NCI-H82 (cell line): Measurements from ENCODE around the gene C1orf159.
"Not testable (repeated sequence)": the region's sequence is repeated elsewhere in the genome, so short reads cannot be mapped to it uniquely, and the experiment has no call there.

Source experiments
- DNase-seq: peaks from one replicate; lab custom pipeline; 2025; lab: John Stamatoyannopoulos, UW

C1orf159 gene

DNA sequence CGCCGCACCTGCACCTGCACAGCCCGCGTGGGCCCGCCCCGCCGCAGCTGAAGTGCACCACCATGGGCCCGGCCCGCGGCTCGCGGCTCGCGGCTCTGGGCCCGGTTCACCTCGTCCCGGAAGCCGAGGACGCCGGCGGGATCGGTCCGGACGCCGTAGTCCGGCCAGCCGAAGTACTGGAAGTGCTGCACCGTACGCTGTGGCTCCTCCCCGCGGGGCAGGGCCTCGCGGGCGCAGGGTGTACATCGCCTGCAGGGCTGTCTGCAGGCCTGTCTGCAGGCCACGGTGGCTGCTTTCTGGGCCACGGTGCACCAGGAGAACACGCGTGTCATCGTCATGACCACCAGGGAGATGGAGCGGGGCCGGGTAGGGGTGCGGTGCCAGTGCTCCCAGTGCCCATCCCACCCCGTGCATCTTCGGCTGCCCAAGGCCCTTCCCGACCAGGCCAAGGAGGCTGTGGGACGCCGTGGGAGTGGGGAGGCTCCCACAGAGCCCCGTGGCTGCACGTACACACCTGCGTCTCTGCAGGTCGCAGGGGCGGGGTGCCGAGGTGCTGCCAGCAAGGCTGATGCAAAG, 48.5 kb downstream of the C1orf159 start:
- DNase-seq, result no peak

DNA sequence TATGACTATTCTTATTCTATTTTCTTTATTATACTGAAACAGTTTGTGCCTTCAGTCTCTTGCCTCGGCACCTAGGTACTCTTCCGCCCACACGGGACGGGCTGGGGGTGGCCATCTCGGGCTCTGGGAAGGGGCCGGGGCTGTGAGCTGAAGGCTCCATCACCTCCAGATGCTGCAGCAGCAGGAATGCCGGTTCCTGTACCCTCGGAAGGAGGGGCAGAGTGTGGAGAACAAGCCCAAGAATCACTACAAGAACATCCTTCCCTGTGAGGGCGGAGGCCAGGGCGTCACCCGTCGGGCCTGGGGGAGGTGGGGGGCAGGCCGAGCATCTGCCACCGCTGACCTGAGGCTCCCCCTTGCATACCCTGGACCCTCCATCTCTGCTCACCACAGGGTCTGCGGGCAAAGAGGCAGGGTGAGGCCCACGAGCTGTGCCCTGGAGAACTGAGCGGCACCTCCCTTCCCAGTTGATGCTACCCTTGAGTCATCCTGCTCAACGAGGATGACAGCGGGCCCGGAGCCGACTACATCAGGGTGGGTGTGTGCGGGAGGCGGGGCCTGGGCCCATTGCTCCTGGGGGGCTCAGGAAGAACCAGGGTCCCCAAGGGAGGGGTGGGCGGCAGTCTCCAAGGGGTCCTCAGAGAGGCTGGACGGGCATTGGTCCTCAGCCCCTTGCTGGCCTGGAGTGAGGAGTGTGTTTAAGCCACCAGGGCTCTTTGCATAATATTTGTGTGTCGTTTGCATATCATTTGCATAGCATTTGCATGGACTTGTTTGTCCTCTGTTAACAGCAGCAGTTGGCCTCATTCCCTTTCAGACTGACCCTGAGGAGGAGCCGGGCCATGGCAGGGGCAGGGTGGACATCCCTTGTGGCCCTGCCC, 49.2 kb downstream of the C1orf159 start:
- no peak for DNase-seq

DNA sequence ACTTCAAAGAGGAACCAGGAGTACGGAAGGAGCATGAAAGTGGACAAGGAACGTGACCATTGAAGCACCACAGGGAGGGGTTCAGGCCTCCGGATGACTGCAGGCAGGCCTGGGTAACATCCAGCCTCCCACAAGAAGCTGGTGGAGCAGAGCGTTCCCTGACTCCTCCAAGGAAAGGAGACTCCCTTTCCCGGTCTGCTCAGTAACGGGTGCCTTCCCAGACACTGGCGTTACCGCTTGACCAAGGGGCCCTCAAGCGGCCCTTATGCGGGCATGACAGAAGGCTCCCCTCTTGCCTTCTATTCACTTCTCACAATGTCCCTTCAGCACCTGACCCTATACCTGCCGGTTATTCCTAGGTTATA, 50.0 kb downstream of the C1orf159 start:
- not testable (repeated sequence) for DNase-seq

DNA sequence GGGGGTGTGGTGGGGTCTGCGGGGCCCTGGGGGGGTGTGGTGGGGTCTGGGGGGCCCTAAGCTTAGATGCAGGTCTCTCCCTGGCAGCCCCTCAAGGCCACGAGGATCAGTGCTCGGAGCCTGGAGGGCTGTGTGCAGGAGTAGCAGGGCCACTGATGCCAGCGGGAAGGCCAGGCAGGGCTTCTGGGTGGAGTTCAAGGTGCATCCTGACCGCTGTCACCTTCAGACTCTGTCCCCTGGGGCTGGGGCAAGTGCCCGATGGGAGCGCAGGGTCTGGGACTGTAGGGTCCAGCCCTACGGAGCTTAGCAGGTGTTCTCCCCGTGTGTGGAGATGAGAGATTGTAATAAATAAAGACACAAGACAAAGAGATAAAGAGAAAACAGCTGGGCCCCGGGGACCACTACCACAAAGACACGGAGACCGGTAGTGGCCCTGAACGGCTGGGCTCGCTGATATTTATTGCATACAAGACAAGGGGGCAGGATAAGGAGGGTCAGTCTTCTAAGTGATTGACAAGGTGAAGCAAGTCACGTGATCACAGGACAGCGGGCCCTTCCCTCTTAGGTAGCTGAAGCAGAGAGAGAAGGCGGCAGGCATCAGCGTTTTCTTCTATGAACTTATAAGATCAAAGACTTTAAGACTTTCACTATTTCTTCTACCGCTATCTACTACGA, 50.5 kb downstream of the C1orf159 start:
- no peak for DNase-seq

DNA sequence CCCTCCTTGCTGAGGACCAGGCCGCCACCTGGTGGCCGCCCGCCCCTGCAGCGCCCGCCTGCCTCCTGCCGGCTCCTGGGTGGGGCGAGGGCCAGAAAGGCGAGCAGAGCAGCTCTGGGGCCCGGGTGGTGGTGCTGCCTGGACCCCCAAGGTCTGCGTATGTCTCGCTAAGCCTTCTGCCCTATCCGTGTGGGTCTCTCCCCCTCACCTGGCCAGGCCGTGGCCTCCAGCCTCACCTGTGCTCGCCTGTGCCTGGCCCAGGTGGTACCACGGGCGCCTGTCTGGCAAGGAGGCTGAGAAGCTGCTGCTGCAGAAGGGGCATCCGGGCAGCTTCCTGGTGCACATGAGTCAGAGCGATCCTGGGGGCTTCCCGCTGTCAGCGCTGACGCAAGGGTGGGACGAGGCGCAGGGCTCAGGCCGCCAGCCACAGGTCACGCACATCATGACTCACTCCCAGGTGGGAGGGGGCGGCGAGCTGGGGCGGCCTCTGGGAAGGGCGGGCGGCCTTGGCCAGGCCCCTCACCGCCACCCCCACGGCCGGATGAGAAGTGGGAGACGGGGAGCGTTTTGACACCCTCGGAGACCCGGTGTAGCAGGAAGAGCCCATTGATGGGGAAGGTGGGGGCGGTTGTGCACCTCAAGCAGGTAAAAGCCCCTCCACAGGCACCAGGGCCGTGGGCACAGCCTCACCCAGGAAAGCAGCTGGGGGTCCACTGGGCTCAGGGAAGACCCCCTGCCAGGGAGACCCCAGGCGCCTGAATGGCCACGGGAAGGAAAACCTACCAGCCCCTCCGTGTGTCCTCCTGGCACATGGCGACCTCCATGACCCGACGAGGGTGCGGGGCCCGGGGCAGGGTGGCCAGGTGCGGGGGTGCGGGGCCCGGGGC, 51.7 kb downstream of the C1orf159 start:
- peak; percentile 73 for DNase-seq

DNA sequence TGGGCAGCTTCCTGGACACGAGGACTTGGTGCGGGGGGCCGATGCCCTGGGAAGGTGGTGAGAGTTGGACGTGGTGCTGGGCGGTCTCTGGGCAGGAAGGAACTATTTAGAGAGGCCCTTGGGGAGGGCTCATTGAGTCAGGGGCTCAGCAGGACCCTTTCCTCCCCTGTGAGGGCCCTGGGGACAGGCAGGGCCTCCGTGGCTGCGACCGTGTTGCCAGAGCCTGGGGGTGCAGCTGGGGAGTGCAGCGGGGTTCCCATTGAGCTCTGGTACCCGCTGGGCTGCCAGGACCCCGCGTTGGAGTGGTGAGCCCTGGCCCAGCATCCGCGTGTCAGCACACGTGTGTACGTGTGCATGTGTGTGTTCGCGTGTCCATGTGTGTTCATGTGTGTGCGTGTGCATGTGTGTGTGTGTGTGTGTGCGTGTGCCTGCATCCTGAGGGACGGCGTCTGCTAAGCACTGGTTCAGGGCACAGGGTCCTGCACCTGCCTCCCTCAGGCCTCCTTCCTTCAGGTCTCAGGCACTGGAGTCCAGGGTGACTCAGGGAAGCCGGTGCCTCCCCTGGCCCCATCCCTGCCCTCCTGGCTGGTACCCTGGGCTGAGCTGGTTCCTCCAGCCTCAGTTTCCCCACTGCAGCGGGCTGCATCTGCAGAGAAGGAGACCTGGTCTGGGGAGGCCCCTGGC, 52.5 kb downstream of the C1orf159 start:
- no peak for DNase-seq

DNA sequence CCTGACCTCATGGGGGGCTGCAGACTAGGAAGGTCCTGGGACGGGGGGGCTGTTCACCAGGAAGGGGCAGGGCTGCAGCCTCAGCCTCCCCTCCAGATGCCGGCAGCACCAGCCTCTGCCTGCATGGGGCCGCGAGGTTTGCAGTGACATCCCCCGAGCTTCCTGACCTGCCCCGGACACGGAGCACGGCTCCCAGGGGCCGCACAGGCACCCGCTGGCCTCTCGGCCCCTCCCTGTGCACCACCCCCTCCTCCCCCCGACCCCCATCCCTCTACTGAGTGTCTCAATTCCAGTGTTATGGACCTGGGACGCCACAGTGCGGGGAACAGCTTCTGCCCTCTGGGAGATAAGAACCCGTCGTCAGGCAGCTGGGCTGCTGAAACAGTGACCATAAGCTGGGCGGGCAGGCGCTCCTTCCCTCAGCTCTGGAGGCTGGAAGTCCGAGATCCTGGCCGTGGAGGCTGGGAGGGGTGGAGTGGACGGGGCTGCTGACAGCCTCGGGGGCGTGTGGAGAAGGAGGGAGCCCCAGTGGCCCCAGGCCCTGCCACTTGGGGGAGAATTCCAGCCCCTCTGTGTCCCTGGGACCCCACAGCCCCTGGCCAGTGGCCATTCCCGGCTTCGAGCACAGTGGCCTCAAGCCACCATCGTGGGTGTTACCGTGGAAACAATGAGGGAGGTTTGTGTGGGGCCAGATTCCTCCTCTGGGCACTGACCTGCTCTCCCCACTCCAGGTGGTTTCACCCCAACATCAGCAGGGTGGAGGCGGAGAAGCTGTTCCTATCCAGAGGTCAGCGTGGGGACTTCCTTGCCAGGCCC, 53.3 kb downstream of the C1orf159 start:
- DNase-seq, result no peak

DNA sequence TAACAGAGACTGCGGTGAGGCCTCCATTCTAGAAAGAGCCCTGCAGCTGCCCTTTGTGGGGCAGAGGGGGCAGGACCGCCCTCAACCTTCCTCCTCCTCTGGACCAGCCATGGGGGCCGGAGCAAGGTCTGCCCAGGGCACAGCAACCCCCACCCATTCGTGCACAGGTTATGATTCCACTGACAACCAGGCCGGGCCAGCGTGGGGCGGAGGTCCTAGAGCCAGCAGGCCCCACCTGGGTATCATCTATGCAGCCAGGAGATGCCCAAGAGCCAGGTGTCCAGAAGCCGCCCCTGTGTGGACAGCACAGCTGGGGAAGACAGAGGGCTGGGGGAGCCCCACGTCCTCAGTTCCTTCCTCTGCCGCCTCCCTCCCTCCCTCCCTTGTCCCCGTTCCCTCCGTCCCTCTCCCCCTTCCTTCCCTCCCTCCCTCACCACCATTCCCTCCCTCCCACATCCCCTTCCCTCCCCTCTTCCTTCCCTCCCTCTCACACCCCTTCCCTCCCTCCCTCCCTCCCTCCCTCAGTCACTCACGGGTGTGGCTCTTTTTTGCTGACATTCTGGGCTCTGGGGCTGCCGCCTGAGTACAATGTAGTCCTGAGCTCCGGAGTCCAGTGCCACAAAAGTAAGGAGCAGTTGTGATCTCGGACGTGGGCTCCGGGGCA, 54.1 kb downstream of the C1orf159 start:
- DNase-seq, result no peak

DNA sequence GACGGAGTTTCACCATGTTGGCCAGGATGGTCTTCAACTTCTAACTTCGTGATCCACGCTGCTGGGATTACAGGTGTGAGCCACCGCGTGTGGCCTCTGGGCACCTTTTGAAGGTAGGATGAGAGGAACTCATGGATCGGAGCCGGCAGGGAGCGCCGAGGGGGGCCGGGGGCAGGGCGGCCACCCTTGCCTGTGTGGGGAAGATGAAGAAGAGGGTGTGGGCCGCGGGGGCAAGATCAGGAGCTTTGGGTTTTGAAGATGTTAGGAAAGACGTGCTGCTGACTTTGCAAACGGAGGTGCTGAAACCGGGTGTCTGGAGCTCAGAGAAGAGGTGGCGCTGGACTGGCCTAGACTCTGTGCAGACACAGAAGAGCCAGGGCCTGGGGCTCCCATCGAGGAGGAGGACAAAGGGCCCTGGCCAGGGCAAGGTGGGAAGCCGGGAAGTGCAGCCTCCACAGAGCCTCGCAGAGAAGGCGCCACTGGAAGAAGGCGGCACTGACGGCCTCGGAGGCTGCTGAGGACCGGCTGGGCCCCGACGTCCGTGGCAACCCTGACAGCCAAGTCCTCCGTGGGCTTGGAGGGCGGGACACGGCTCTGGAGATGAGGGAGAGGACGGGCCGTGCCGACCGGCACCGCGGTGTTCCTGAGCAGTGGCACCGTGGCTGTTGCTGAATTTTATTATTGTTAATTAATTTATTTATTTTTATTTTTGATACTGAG, 55.4 kb downstream of the C1orf159 start:
- DNase-seq, result no peak

DNA sequence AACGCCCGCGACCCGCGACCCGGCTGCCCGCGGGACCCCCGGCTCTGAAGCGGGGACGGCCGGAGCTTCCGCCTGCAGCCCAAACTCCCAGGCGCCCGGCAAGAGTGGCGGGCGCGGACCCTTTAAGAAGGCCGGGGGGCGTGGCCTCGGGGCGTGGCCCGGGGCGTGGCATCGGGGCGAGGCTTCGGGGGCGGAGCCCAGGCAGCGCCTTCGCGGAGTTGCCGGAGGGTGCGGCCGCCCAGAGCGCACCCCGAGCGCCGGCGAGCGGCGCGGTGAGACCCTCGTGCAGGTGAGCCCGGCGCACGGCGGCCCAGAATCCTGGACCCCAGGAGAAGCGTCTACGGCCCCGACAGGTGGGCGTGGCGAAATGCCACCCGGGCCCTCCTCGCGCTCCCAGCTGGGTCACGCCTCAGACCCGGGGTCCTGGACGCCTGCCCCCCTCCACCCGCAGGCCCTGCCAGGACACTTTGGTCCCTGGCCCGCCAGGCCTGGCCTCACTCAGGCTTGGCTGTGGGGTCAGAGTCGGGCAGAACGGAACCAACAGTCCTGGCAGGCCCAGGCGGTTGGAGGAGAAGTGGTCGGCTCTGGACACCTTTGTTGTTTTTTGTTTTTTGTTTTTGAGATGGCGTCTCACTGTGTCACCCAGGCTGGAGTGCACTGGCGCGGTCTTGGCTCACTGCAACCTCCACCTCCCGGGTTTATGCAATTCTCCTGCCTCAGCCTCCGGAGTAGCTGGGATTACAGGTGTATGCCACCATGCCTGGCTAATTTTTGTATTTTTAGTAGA, 56.2 kb downstream of the C1orf159 start:
- DNase-seq, result peak; percentile 92

DNA sequence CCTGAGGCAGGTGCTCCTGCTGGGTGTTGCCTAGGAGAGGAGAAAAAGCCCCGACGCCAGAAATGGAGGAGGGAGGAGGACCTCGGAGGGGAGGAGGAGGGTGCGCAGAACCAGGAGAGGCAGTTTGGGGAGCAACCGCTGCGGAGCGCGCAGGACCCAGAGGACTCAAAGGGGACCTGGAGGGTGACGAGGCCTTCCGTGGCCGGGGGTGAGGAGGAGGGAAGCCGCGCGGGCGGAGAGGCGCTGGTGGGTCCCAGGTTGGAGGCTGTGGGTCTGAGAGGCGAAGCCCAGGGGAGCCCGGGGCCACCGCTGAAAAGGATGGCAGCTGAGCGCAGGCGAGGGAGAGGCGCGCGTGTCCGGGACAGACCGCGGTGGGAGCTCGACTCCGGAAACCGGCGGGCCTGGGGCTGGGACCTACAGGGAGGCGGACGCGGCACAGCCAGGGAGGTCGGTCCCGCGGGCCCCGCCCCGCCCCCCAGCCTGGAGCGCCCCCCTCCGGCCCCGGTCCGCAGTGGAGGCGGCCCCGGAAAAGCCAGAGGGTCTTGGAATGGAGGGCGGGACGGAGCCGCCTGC, 56.9 kb downstream of the C1orf159 start:
- DNase-seq, result no peak

DNA sequence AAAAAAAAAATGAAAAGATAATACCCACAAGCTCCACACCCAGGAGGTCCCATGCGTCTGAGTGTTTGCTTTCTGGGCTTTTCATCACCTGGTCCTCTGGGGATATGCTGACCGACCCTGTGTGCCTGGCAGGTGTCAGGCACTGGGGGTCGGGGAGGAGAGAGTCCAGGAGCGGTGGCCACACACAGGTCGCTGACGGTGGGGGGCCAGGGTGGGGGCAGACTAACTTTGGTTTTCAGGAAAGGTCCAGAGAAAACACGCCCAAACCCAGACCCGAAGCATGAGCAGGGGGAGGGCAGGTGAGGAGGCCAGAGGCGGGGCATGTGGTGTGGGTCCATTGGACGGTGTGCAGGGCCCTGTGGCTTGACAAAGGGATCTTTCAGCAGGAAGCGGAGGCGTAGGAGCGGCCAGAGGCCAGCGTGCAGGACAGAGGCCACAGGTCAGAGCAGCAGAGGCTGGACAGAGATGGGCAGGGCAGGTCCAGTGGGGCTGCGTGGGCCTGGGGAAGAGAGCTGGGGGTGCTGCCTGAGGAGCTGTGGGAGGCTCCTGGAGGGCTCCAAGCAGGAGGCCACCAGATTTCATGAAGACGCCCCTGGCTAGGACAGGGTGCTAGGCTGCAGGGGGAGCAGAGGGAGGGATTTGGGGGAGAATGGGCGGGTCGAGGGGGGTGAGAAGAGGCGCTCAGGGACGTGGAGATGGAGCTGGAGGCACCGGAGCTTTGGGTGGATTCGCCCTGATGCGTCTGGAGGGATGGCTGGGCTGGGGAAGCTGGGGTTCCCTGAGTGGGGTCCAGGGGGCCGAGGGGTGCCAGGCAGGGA, 57.6 kb downstream of the C1orf159 start:
- no peak for DNase-seq

DNA sequence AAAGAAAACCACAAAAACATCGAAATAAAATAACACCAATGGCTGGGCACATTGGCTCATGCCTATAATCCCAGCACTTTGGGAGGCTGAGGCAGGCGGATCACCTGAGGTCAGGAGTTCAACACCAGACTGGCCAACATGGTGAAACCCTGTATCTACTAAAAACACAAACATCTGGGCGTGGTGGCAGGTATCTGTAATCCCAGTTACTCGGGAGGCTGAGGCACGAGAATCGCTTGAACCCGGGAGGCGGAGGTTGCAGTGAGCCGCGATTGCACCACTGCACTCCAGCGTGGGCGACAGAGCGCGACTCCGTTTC, 58.2 kb downstream of the C1orf159 start:
- not testable (repeated sequence) for DNase-seq

DNA sequence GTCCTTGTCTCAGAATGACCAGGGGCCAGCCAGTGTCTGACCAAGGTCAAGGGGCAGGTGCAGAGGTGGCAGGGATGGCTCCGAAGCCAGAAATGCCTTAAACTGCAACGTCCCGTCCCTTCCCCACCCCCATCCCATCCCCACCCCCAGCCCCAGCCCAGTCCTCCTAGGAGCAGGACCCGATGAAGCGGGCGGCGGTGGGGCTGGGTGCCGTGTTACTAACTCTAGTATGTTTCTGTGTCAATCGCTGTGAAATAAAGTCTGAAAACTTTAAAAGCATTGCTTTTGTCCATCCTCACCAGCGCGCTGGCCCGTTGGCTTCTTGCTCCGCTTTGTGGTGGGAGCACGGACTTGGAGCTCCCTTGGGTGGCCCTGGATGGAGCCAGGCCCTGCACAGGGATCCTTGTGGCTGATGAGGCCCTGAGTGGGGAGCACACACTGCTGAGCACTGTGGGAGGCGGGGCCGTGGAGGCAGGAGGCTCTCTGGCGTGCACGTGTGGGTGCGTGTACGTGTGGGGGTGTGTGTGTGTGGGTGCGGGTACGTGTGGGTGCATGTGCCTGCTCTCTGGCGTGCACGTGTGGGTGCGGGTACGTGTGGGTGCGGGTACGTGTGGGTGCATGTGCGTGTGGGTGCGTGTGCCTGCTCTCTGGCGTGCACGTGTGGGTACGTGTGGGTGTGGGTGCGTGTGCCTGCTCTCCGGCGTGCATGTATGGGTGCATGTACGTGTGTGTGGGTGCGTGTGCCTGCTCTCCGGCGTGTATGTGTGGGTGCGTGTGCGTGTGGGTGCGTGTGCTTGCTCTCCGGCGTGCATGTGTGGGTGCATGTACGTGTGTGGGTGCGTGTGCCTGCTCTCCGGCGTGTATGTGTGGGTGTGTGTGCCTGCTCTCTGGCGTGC, 59.8 kb downstream of the C1orf159 start:
- no peak for DNase-seq

DNA sequence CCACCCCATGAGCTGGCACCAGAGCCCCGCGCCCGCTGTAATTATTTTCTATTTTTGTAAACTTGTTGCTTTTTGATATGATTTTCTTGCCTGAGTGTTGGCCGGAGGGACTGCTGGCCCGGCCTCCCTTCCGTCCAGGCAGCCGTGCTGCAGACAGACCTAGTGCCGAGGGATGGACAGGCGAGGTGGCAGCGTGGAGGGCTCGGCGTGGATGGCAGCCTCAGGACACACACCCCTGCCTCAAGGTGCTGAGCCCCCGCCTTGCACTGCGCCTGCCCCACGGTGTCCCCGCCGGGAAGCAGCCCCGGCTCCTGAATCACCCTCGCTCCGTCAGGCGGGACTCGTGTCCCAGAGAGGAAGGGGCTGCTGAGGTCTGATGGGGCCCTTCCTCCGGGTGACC, 60.9 kb downstream of the C1orf159 start:
- no peak for DNase-seq

DNA sequence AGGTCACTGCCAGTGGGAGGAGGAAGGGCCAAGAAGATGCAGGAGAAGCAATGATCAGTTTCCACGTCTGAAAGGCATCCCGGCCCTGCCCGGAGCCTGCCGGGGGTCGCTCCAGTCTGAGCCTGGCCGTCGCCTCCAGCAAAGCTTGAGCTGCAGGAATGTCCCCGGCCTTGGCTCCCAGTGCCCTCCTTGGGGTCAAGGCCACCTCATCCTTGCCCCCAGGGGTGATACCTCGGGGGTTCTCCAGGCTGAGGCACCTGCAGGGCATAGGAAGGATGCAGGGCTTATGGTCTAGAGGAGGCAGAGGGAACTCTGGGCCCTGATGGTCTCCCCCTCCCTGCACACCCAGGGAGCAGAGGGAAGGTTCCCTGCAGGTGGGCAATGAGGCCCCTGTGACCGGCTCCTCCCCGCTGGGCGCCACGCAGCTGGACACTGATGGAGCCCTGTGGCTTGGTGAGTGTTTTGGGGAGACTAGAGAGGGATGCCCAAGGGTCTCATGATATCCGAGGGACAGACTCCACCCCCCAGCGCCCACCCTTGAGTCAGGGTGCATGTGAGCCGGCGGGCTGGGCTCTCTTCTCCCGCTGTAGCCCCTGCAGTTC, 61.7 kb downstream of the C1orf159 start:
- DNase-seq, result no peak
